ENCODE results near the gene PGAP6.
"Not testable (repeated sequence)": the region's sequence is repeated elsewhere in the genome, so short reads cannot be mapped to it uniquely, and the experiment has no call there.

PGAP6 gene

GRCh38 chr16:368388-369158, 13.2 kb downstream of the PGAP6 start:
- no peak for DNase-seq (ENCODE audit: low read depth in 1 of 2, low spot score in 1 of 2)

- no peak for DNase-seq (ENCODE audit: low read depth in 1 of 2, low spot score in 1 of 2)
These were observed 14.4 kb downstream of the PGAP6 start for GRCh38 chr16:367333-367903.

- DNase-seq (ENCODE audit: low read depth in 1 of 2, low spot score in 1 of 2): no peak
These were observed 15.3 kb downstream of the PGAP6 start for GRCh38 chr16:366476-366875.

- no peak for DNase-seq (ENCODE audit: low read depth in 1 of 2, low spot score in 1 of 2)
These were observed 16.9 kb downstream of the PGAP6 start for GRCh38 chr16:364595-365491.

GRCh38 chr16:363766-364490, 17.9 kb downstream of the PGAP6 start:
- DNase-seq (ENCODE audit: low read depth in 1 of 2, low spot score in 1 of 2): no peak

GRCh38 chr16:363110-363765, 18.5 kb downstream of the PGAP6 start:
- DNase-seq (ENCODE audit: low read depth in 1 of 2, low spot score in 1 of 2): no peak

GRCh38 chr16:362702-362999, 19.1 kb downstream of the PGAP6 start:
- not testable (repeated sequence) for DNase-seq (ENCODE audit: low read depth in 1 of 2, low spot score in 1 of 2)

- DNase-seq (ENCODE audit: low read depth in 1 of 2, low spot score in 1 of 2): peak; percentile 47 to 58
These were observed 19.7 kb downstream of the PGAP6 start for GRCh38 chr16:361872-362701.

- DNase-seq (ENCODE audit: low read depth in 1 of 2, low spot score in 1 of 2): no peak
These were observed 20.4 kb downstream of the PGAP6 start for GRCh38 chr16:361341-361871.

- no peak for DNase-seq (ENCODE audit: low read depth in 1 of 2, low spot score in 1 of 2)
These were observed 21.0 kb downstream of the PGAP6 start for GRCh38 chr16:360698-361336.

GRCh38 chr16:359871-360697, 21.7 kb downstream of the PGAP6 start:
- no peak for DNase-seq (ENCODE audit: low read depth in 1 of 2, low spot score in 1 of 2)

- DNase-seq (ENCODE audit: low read depth in 1 of 2, low spot score in 1 of 2): no peak
These were observed 22.6 kb downstream of the PGAP6 start for GRCh38 chr16:359067-359763.

GRCh38 chr16:356741-357140, 25.0 kb downstream of the PGAP6 start:
- no peak for DNase-seq (ENCODE audit: low read depth in 1 of 2, low spot score in 1 of 2)

GRCh38 chr16:354971-355461, 26.8 kb downstream of the PGAP6 start:
- no peak for DNase-seq (ENCODE audit: low read depth in 1 of 2, low spot score in 1 of 2)

GRCh38 chr16:354291-354881, 27.4 kb downstream of the PGAP6 start:
- DNase-seq (ENCODE audit: low read depth in 1 of 2, low spot score in 1 of 2): no peak

GRCh38 chr16:353404-354290, 28.1 kb downstream of the PGAP6 start:
- DNase-seq (ENCODE audit: low read depth in 1 of 2, low spot score in 1 of 2): no peak
